HEK293 (cell line): Measurements from ENCODE around the gene GOLGA6L2.

Experiments used
- CTCF ChIA-PET: fragments of 350-600 bp; formaldehyde crosslinking; extraction: SDS; loops from one replicate; lab custom pipeline; 2021; ENCODE audit warnings: antibody characterized with exemption; lab: Yijun Ruan, JAX
- POLR2A ChIA-PET: fragments of 300-600 bp; formaldehyde crosslinking; extraction: SDS; loops from one replicate; lab custom pipeline; 2020; ENCODE audit warnings: antibody characterized with exemption, inconsistent platforms; lab: Yijun Ruan, JAX
- H3K27ac ChIP-seq: fragments of 200-500 bp; sonication (Bioruptor generic); 2 replicates; pipeline ENCODE4 v1.5.1; 2014; ENCODE audit warnings: low read depth, low read length, control low read depth, inconsistent platforms; ENCODE audit errors: extremely low read depth
- H3K36me3 ChIP-seq, 2 experiments: fragments of 200-500 bp in 1 of 2; sonication (Bioruptor generic) in 1 of 2; 1 replicate in 1 of 2; 2 replicates in 1 of 2; pipeline ENCODE4 v1.5.1; 2014 to 2017; ENCODE audit warnings: inconsistent platforms in 2 of 2, low read length in 2 of 2; ENCODE audit not compliant: control insufficient read depth in 2 of 2, insufficient read depth in 1 of 2
- H3K4me1 ChIP-seq: fragments of 200-500 bp; sonication (Bioruptor generic); 2 replicates; pipeline ENCODE4 v1.5.1; 2014; ENCODE audit warnings: mild to moderate bottlenecking, low read length, inconsistent platforms; ENCODE audit not compliant: control insufficient read depth, insufficient read depth
- H3K4me3 ChIP-seq: 2 replicates; pipeline ENCODE4 v1.5.1; 2011; ENCODE audit warnings: low read depth, mild to moderate bottlenecking, control low read depth, low read length, moderate library complexity
- H3K9me3 ChIP-seq: fragments of 200-500 bp; sonication (Bioruptor generic); 2 replicates; pipeline ENCODE4 v1.5.1; 2014; ENCODE audit warnings: low read depth, low read length, inconsistent platforms; ENCODE audit not compliant: control insufficient read depth, insufficient read depth
- BCL11A ChIP-seq: fragments of 450-650 bp; formaldehyde crosslinking; IDR thresholded peaks from 2 replicates; pipeline ENCODE4 v1.5.1; 2016; ENCODE audit warnings: low read depth, missing biosample characterization, missing genetic modification characterization
- GFI1B ChIP-seq: fragments of 450-650 bp; formaldehyde crosslinking; IDR thresholded peaks from 2 replicates; pipeline ENCODE4 v1.5.1; 2016; ENCODE audit warnings: missing biosample characterization, missing genetic modification characterization
- PRDM1 ChIP-seq: fragments of 450-650 bp; formaldehyde crosslinking; IDR thresholded peaks from 2 replicates; pipeline ENCODE4; 2016; ENCODE audit warnings: missing biosample characterization, missing genetic modification characterization
- PRDM6 ChIP-seq: fragments of 450-650 bp; formaldehyde crosslinking; IDR thresholded peaks from 2 replicates; pipeline ENCODE4 v1.5.1; 2017; ENCODE audit warnings: missing biosample characterization, missing genetic modification characterization
- SALL2 ChIP-seq: fragments of 450-650 bp; formaldehyde crosslinking; IDR thresholded peaks from 2 replicates; pipeline ENCODE4 v1.5.0; 2017; ENCODE audit warnings: missing biosample characterization, mild to moderate bottlenecking, missing genetic modification characterization, borderline replicate concordance
- SP7 ChIP-seq: fragments of 450-650 bp; formaldehyde crosslinking; IDR thresholded peaks from 2 replicates; pipeline ENCODE4 v1.5.1; 2016; ENCODE audit warnings: missing biosample characterization, missing genetic modification characterization
- ZBTB21 ChIP-seq: fragments of 450-650 bp; formaldehyde crosslinking; IDR thresholded peaks from 2 replicates; pipeline ENCODE4 v1.5.1; 2017; ENCODE audit warnings: missing biosample characterization, missing genetic modification characterization
- ZIC2 ChIP-seq: fragments of 450-650 bp; formaldehyde crosslinking; IDR thresholded peaks from 2 replicates; pipeline ENCODE4 v1.5.1; 2016; ENCODE audit warnings: missing biosample characterization, missing genetic modification characterization
- ZNF121 ChIP-seq: fragments of 450-650 bp; formaldehyde crosslinking; IDR thresholded peaks from 2 replicates; pipeline ENCODE4 v1.5.1; 2016; ENCODE audit warnings: missing biosample characterization, missing genetic modification characterization
- ZNF140 ChIP-seq: fragments of 450-650 bp; formaldehyde crosslinking; IDR thresholded peaks from 2 replicates; pipeline ENCODE4 v1.5.1; 2016; ENCODE audit warnings: missing biosample characterization, missing genetic modification characterization
- ZNF266 ChIP-seq: fragments of 450-650 bp; formaldehyde crosslinking; IDR thresholded peaks from 2 replicates; pipeline ENCODE4 v1.5.1; 2016; ENCODE audit warnings: missing biosample characterization, missing genetic modification characterization, low read depth
- ZNF335 ChIP-seq: fragments of 450-650 bp; formaldehyde crosslinking; conservative IDR thresholded peaks from 2 replicates; pipeline ENCODE4 v1.5.1; 2016; ENCODE audit warnings: missing biosample characterization, missing genetic modification characterization
- ZNF394 ChIP-seq: fragments of 450-650 bp; formaldehyde crosslinking; IDR thresholded peaks from 2 replicates; pipeline ENCODE4 v1.5.1; 2016; ENCODE audit warnings: missing biosample characterization, missing genetic modification characterization, mild to moderate bottlenecking, moderate library complexity, borderline replicate concordance
- ZNF521 ChIP-seq: fragments of 450-650 bp; formaldehyde crosslinking; IDR thresholded peaks from 2 replicates; pipeline ENCODE4 v1.5.1; 2017; ENCODE audit warnings: missing biosample characterization, mild to moderate bottlenecking, missing genetic modification characterization
- ZNF571 ChIP-seq: fragments of 450-650 bp; formaldehyde crosslinking; IDR thresholded peaks from 2 replicates; pipeline ENCODE4 v1.5.0; 2017; ENCODE audit warnings: missing biosample characterization, missing genetic modification characterization
- ZNF621 ChIP-seq: fragments of 450-650 bp; formaldehyde crosslinking; IDR thresholded peaks from 2 replicates; pipeline ENCODE4 v1.5.1; 2017; ENCODE audit warnings: missing biosample characterization, missing genetic modification characterization
- ZNF626 ChIP-seq: fragments of 450-650 bp; sonication (Bioruptor Pico); formaldehyde crosslinking; IDR thresholded peaks from 2 replicates; pipeline ENCODE4 v1.5.1; 2018; ENCODE audit warnings: missing biosample characterization, missing genetic modification characterization, inconsistent platforms
- ZNF629 ChIP-seq: fragments of 450-650 bp; formaldehyde crosslinking; IDR thresholded peaks from 2 replicates; pipeline ENCODE4 v1.5.1; 2017; ENCODE audit warnings: missing biosample characterization, missing genetic modification characterization
- ZNF664 ChIP-seq: fragments of 450-650 bp; formaldehyde crosslinking; IDR thresholded peaks from 2 replicates; pipeline ENCODE4 v1.5.1; 2016; ENCODE audit warnings: missing biosample characterization, missing genetic modification characterization
- ZNF830 ChIP-seq: fragments of 450-650 bp; IDR thresholded peaks from 2 replicates; pipeline ENCODE4 v1.5.0; 2018; ENCODE audit warnings: missing biosample characterization, missing genetic modification characterization, low read depth, mild to moderate bottlenecking, moderate library complexity
- ZNF837 ChIP-seq: fragments of 450-650 bp; formaldehyde crosslinking; IDR thresholded peaks from 2 replicates; pipeline ENCODE4 v1.5.1; 2016; ENCODE audit warnings: missing biosample characterization, missing genetic modification characterization
- TF ChIP-seq, protein P1 (sequence below): fragments of 450-650 bp; formaldehyde crosslinking; IDR thresholded peaks from 2 replicates; pipeline ENCODE4 v1.5.1; 2016; ENCODE audit warnings: missing biosample characterization, missing genetic modification characterization

The GOLGA6L2 gene

GRCh38 chr15:23483821-23484299 lies 36.8 kb upstream of the GOLGA6L2 start:
- Histone ChIP-seq H3K4me3 (no peak overlapping the region), H3K4me1 (peaks cover 5% of the 10 kb centered on the region; the same call in 1 of the 2 replicates), H3K27ac (no peak overlapping the region), H3K9me3 (no peaks in the 10 kb centered on the region), H3K36me3 (no peaks in the 10 kb centered on the region)
- ChIA-PET CTCF (interaction anchor here (0.6 to 2.6 kb wide), 3 partner anchors 9 to 432 kb away, joined by 3 to 12 read pairs (median 3); no protein-coding TSS in a partner anchor), POLR2A (no interaction called here)
- TF ChIP-seq ZNF626 (tag by site-specific recombination) (no peak), ZNF629 (tag by site-specific recombination) (peak; percentile 42; the same call in 1 of the 2 replicates), ZNF664 (tag by site-specific recombination) (no peak), ZNF266 (tag by site-specific recombination) (no peak), ZNF521 (tag by site-specific recombination) (no peak), GFI1B (peak; percentile 94), PRDM6 (tag by site-specific recombination) (peak; percentile 73)
- TF ChIP-seq, protein P1, sequence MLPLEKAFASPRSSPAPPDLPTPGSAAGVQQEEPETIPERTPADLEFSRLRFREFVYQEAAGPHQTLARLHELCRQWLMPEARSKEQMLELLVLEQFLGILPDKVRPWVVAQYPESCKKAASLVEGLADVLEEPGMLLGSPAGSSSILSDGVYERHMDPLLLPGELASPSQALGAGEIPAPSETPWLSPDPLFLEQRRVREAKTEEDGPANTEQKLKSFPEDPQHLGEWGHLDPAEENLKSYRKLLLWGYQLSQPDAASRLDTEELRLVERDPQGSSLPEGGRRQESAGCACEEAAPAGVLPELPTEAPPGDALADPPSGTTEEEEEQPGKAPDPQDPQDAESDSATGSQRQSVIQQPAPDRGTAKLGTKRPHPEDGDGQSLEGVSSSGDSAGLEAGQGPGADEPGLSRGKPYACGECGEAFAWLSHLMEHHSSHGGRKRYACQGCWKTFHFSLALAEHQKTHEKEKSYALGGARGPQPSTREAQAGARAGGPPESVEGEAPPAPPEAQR (tag by site-specific recombination) = no peak

- no peak overlapping the region for H3K4me3 ChIP-seq
- no peaks in the 10 kb centered on the region for H3K36me3 ChIP-seq
- TF ChIP-seq ZNF335 (tag by site-specific recombination) = no peak
- ChIA-PET CTCF (interaction anchor here (2.6 kb wide), 1 partner anchor 15 kb away, joined by 12 read pairs; no protein-coding TSS in a partner anchor), POLR2A (no interaction called here)
- peaks cover 5% of the 10 kb centered on the region; the same call in 1 of the 2 replicates for H3K4me1 ChIP-seq
- no peak overlapping the region for H3K27ac ChIP-seq
- H3K9me3 ChIP-seq = no peaks in the 10 kb centered on the region
These were observed 35.9 kb upstream of the GOLGA6L2 start for GRCh38 chr15:23482764-23483489.

DNA sequence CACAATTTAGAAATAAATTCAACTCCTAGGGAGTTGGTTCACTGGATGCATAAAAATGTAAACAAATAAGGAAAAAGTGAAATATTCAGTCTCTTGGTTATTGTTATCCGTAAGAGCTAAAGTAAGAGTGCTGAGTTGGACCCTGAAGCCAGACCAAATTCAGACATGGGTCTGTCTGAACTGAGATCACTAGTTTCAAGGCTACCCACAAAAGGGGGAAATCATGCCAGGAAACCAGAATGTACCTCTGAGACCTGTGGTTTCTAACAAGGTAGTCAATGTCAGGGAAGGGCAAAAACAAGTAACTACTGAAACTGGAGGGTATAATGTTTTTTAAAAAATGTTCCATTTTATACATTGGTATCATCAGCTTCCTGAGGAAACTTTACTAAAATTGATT lies 35.2 kb upstream of the GOLGA6L2 start:
- no peaks in the 10 kb centered on the region for H3K9me3 ChIP-seq
- ChIA-PET CTCF (no interaction called here), POLR2A (no interaction called here)
- H3K4me3 ChIP-seq = no peak overlapping the region
- H3K27ac ChIP-seq = no peak overlapping the region
- peaks cover 5% of the 10 kb centered on the region; the same call in 1 of the 2 replicates for H3K4me1 ChIP-seq
- TF ChIP-seq ZBTB21 = no peak
- TF ChIP-seq ZNF621 (tag by site-specific recombination) = no peak
- no peak for TF ChIP-seq ZNF394 (tag by site-specific recombination)
- TF ChIP-seq ZNF121 (tag by site-specific recombination) = no peak
- TF ChIP-seq, protein P1 (tag by site-specific recombination) = no peak
- TF ChIP-seq BCL11A = no peak
- TF ChIP-seq ZNF571 (tag by site-specific recombination) = no peak
- TF ChIP-seq ZNF837 = no peak
- TF ChIP-seq ZIC2 (tag by site-specific recombination) = no peak
- no peak for TF ChIP-seq SP7
- TF ChIP-seq ZNF140 = no peak
- no peak for TF ChIP-seq ZNF830 (tag by site-specific recombination)
- no peak for TF ChIP-seq PRDM1 (tag by site-specific recombination)
- no peak for TF ChIP-seq SALL2
- no peaks in the 10 kb centered on the region for H3K36me3 ChIP-seq
